Myocyte (in vitro differentiated cells): Measurements from ENCODE around the gene TEX47. TPM values are rescaled to one million over a fixed set of nuclear protein-coding genes. Genes with fewer than 3 reads are reported as not detected.

Experiments used
- DNase-seq: peaks from one replicate; pipeline ENCODE4 v3.0.0-alpha.2; 2012; ENCODE audit warnings: low read depth
- total RNA-seq: library from RNA; depleted of rRNA; stranded (reverse); fragments of >200 nt; gene quantifications from 2 replicates; pipeline ENCODE4 v1.2.3, GENCODE V29; 2014

The TEX47 gene
- total RNA-seq, 1 donor from 2014 or later = not detected

- no peak for DNase-seq
These were observed 49.4 kb downstream of the TEX47 start for GRCh38 chr7:88746126-88746525.

Other genes with a start within 250 kb of the TEX47 start
- gene ZNF804B, start 36.0 kb downstream of the TEX47 start, total RNA-seq = not detected in 2 replicates